Neural cell (in vitro differentiated cells): ENCODE data around the gene JAGN1. TPM values are rescaled to one million over a fixed set of nuclear protein-coding genes. Genes with fewer than 3 reads are reported as not detected.

Experiments
- H2AFZ ChIP-seq: fragments of 200-600, 300-800 bp; sonication (generic), shearing (Covaris generic); 2 replicates; pipeline ENCODE4 v1.6.0; 2014; ENCODE audit warnings: low read depth, mild to moderate bottlenecking, antibody characterized with exemption, low read length, moderate library complexity
- H3F3A ChIP-seq: fragments of 200-600 bp; shearing (Covaris generic); 2 replicates; pipeline ENCODE4 v1.6.1; 2016; ENCODE audit warnings: mild to moderate bottlenecking, moderate library complexity, mixed read lengths, antibody characterized with exemption, low read length; ENCODE audit not compliant: insufficient read depth, poor library complexity, severe bottlenecking
- H3K27ac ChIP-seq: fragments of 200-600, 300-800 bp; sonication (generic), shearing (Covaris generic); 2 replicates; pipeline ENCODE4 v1.5.1; 2014; ENCODE audit warnings: mild to moderate bottlenecking, low read length, moderate library complexity
- H3K27me3 ChIP-seq: fragments of 300-800, 200-600 bp; sonication (generic), shearing (Covaris generic); 2 replicates; pipeline ENCODE4 v1.6.0; 2014; ENCODE audit warnings: mild to moderate bottlenecking, low read depth, low read length, moderate library complexity; ENCODE audit not compliant: insufficient read depth
- H3K36me3 ChIP-seq: fragments of 300-800, 200-600 bp; sonication (generic), shearing (Covaris generic); 2 replicates; pipeline ENCODE4 v1.5.1; 2014; ENCODE audit warnings: mild to moderate bottlenecking, antibody characterized with exemption, low read length, moderate library complexity; ENCODE audit not compliant: insufficient read depth
- H3K4me2 ChIP-seq: fragments of 300-800, 200-600 bp; sonication (generic), shearing (Covaris generic); 2 replicates; pipeline ENCODE4 v1.6.0; 2014; ENCODE audit warnings: mild to moderate bottlenecking, low read length
- H3K4me3 ChIP-seq: fragments of 300-800, 200-600 bp; sonication (generic), shearing (Covaris generic); 2 replicates; pipeline ENCODE4 v1.5.1; 2014; ENCODE audit warnings: mild to moderate bottlenecking, low read length, moderate library complexity
- H3K79me2 ChIP-seq: fragments of 200-600 bp; shearing (Covaris generic); replicated peaks from 2 replicates; pipeline ENCODE4 v1.6.0; 2014; ENCODE audit warnings: mild to moderate bottlenecking, low read length, moderate library complexity; ENCODE audit not compliant: insufficient read depth
- H3K9ac ChIP-seq: fragments of 300-800, 200-600 bp; sonication (generic), shearing (Covaris generic); 2 replicates; pipeline ENCODE4 v1.6.1; 2016; ENCODE audit warnings: mild to moderate bottlenecking, low read length, mixed read lengths
- H3K9me2 ChIP-seq: fragments of 200-600 bp; shearing (Covaris generic); 2 replicates; pipeline ENCODE4 v1.6.1; 2016; ENCODE audit warnings: mild to moderate bottlenecking, low read length, mixed read lengths; ENCODE audit not compliant: insufficient read depth
- H3K9me3 ChIP-seq: fragments of 200-600, 300-800 bp; sonication (generic), shearing (Covaris generic); 2 replicates; pipeline ENCODE4 v1.6.1; 2016; ENCODE audit warnings: mild to moderate bottlenecking, mixed run types, low read length, moderate library complexity, mixed read lengths
- H4K20me1 ChIP-seq: fragments of 200-600 bp; shearing (Covaris generic); 2 replicates; pipeline ENCODE4 v1.6.1; 2016; ENCODE audit warnings: mild to moderate bottlenecking, mixed run types; ENCODE audit not compliant: insufficient read depth
- EP300 ChIP-seq: fragments of 450-650 bp; conservative IDR thresholded peaks from 2 replicates; pipeline ENCODE4 v1.6.1; 2014; ENCODE audit warnings: antibody characterized with exemption, mild to moderate bottlenecking, moderate library complexity; ENCODE audit not compliant: poor library complexity, severe bottlenecking
- EZH2 ChIP-seq: fragments of 200-600, 300-800 bp; shearing (Covaris generic), sonication (generic); IDR thresholded peaks from 2 replicates; pipeline ENCODE4 v1.6.1; 2014; ENCODE audit warnings: antibody characterized with exemption, low read length, borderline replicate concordance, mild to moderate bottlenecking; ENCODE audit not compliant: insufficient read depth, poor library complexity, severe bottlenecking
- MXI1 ChIP-seq: fragments of 450-650 bp; conservative IDR thresholded peaks from 2 replicates; pipeline ENCODE4 v1.6.1; 2014; ENCODE audit warnings: antibody characterized with exemption, mild to moderate bottlenecking; ENCODE audit not compliant: poor library complexity, severe bottlenecking
- POLR2AphosphoS5 ChIP-seq: IDR thresholded peaks from 2 replicates; pipeline ENCODE4 v1.6.1; 2012
- RAD21 ChIP-seq: fragments of 450-650 bp; conservative IDR thresholded peaks from 2 replicates; pipeline ENCODE4 v1.6.1; 2014; ENCODE audit warnings: antibody characterized with exemption, mild to moderate bottlenecking, moderate library complexity
- REST ChIP-seq: IDR thresholded peaks from 2 replicates; pipeline ENCODE4 v1.6.1; 2012; ENCODE audit warnings: borderline replicate concordance
- SMC3 ChIP-seq: fragments of 450-650 bp; conservative IDR thresholded peaks from 2 replicates; pipeline ENCODE4 v1.6.1; 2014; ENCODE audit warnings: antibody characterized with exemption, mild to moderate bottlenecking, moderate library complexity; ENCODE audit not compliant: poor library complexity
- TAF1 ChIP-seq: IDR thresholded peaks from 2 replicates; pipeline ENCODE4 v1.6.1; 2012; ENCODE audit warnings: low read depth
- polyA plus RNA-seq: library from polyadenylated mRNA; depleted of rRNA; stranded (reverse); fragments of >200 nt; gene quantifications from 2 replicates; pipeline ENCODE4 v1.2.3, GENCODE V29; 2014
- TF ChIP-seq, protein P1 (sequence below): fragments of 450-650 bp; IDR thresholded peaks from 2 replicates; pipeline ENCODE4 v1.5.1; 2014; ENCODE audit warnings: antibody characterized with exemption, mild to moderate bottlenecking, moderate library complexity; ENCODE audit not compliant: poor library complexity, severe bottlenecking

The JAGN1 gene
- polyA plus RNA-seq, 1 donor from 2014 or later, result 26.5 TPM

DNA sequence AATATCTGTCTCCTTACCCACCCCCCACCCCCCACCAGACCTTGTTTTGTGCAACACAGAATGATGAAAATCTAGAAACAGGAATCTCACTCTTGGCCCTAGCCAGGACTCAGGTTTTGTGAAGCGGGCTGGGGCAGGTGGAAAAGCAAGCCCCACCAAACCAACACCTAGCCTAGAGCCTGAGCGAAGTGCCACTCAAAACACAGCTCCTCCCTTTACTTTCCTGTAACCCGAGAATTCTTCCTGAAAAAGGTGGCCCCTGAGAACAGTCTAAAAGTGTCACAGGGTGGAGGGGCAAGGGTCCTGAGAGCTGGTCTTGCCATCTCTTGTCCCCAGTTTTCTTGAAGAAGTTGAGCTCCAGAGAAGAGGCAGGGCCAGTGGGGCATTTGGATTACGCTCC lies 29.2 kb upstream of the JAGN1 start:
- Histone ChIP-seq H3K9me3 (no peaks in the 10 kb centered on the region), H3K9me2 (no peaks in the 10 kb centered on the region), H3K79me2 (no peaks in the 10 kb centered on the region), H2AFZ (no peak overlapping the region), H3K27me3 (no peaks in the 10 kb centered on the region), H3K27ac (no peak overlapping the region), H3K4me3 (no peak overlapping the region), H3F3A (no peaks in the 10 kb centered on the region), H3K36me3 (no peaks in the 10 kb centered on the region), H4K20me1 (no peaks in the 10 kb centered on the region), H3K9ac (no peak overlapping the region), H3K4me2 (no peak overlapping the region)
- TF ChIP-seq REST, result no peak
- no peak for TF ChIP-seq POLR2AphosphoS5
- TF ChIP-seq EP300, result no peak
- no peak for TF ChIP-seq SMC3
- no peak for TF ChIP-seq RAD21
- no peak for TF ChIP-seq EZH2
- TF ChIP-seq, protein P1, sequence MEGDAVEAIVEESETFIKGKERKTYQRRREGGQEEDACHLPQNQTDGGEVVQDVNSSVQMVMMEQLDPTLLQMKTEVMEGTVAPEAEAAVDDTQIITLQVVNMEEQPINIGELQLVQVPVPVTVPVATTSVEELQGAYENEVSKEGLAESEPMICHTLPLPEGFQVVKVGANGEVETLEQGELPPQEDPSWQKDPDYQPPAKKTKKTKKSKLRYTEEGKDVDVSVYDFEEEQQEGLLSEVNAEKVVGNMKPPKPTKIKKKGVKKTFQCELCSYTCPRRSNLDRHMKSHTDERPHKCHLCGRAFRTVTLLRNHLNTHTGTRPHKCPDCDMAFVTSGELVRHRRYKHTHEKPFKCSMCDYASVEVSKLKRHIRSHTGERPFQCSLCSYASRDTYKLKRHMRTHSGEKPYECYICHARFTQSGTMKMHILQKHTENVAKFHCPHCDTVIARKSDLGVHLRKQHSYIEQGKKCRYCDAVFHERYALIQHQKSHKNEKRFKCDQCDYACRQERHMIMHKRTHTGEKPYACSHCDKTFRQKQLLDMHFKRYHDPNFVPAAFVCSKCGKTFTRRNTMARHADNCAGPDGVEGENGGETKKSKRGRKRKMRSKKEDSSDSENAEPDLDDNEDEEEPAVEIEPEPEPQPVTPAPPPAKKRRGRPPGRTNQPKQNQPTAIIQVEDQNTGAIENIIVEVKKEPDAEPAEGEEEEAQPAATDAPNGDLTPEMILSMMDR, result no peak
- TF ChIP-seq TAF1, result no peak

GRCh38 chr3:9861626-9862130 lies 28.7 kb upstream of the JAGN1 start:
- no peaks in the 10 kb centered on the region for H4K20me1 ChIP-seq
- H3K4me2 ChIP-seq, result no peak overlapping the region
- H3K79me2 ChIP-seq, result no peaks in the 10 kb centered on the region
- H2AFZ ChIP-seq, result no peak overlapping the region
- no peaks in the 10 kb centered on the region for H3K9me3 ChIP-seq
- H3K27ac ChIP-seq, result no peak overlapping the region
- no peaks in the 10 kb centered on the region for H3F3A ChIP-seq
- H3K27me3 ChIP-seq, result no peaks in the 10 kb centered on the region
- no peaks in the 10 kb centered on the region for H3K9me2 ChIP-seq
- no peaks in the 10 kb centered on the region for H3K36me3 ChIP-seq
- no peak overlapping the region for H3K9ac ChIP-seq
- no peak overlapping the region for H3K4me3 ChIP-seq
- TF ChIP-seq MXI1, result no peak
- no peak for TF ChIP-seq REST
- TF ChIP-seq RAD21, result no peak
- no peak for TF ChIP-seq TAF1
- no peak for TF ChIP-seq EZH2
- TF ChIP-seq SMC3, result no peak
- no peak for TF ChIP-seq POLR2AphosphoS5
- TF ChIP-seq, protein P1, result no peak
- no peak for TF ChIP-seq EP300
